ENCODE data around the gene CALHM3.

CALHM3 gene

DNA sequence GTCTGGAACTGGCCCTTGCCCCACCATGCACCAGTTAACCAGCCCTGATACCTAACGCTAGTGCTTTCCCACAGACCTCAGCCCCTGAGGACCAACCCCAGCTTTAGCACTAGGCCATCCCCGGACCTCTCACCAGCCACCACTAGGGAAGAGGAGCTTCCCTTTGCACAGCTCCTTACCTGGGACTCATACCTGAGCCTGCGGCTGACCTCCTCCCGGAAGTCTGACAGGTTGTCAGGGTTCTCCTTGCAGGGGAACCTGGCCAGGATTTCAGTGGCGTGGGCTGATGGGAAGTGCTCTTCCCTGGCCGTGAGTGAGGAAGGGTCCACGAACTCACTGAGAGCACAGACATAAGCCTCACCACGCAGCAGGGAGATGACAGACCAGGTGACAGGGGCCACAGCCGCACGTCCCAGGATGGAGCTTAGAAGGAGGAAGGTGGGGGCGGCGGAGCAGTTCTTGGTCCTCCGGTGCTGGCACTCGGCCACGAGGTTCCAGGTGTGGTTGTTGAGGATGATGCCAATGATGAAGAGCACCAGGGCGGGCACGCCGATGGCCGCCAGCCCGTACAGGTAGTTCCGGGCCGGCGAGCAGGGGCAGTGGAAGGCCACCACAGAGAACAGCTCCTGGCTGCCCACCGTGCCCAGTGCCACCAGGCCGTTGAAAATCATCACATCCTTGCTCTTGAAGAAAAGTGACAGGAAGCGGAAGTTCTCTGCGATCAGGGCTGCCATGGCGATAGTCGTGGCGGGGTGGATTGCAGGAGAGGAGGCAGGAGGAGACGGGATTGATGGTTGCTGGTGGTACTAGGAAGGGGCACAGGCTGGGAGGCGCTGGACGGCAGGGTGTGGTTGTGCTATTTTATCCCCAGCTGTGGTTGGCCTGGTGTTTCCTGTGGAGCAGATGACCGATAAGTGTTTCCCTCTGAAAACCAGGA lies 29.6 kb downstream of the CALHM3 start:
- no peak for DNase-seq

DNA sequence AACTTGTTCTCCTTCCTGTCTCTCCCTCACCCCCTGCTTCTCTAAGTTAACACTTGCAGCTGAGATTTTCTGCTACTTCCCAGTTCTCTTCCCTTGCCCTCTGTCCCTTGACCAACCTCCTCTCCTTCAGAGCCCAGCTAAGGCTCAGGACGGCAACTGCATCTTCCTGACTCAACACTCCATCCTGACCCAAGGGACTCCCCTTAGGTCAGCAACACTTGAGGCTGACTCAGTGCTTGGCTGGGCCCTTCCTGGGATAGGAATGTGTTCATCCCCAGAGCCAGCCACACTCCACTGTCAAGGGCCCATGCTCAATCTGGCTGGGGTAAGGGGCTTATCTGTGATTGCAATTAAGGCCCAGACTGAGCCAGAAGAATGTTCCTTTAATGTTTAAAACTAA lies 30.3 kb downstream of the CALHM3 start:
- no peak for DNase-seq

DNA sequence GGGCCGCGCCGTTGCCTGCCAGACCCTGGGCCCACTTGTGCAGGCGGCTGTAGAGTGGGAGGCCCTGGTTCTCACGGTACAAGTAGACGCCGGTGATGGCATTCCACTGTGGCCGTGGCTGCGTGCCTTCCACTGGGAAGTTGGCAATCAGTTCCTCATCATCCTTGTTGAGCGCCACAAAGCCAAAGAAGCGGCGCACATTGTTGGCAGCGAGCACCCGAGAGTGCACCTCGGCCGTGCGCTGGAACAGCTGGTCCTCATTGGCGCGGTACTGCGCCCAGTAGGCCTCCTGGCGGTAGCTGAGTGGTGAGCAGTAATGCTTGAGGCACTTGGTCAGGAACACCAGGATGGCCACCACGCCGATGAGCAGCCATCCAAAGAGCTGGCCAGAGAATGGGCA lies 31.9 kb downstream of the CALHM3 start:
- no peak for DNase-seq

DNA sequence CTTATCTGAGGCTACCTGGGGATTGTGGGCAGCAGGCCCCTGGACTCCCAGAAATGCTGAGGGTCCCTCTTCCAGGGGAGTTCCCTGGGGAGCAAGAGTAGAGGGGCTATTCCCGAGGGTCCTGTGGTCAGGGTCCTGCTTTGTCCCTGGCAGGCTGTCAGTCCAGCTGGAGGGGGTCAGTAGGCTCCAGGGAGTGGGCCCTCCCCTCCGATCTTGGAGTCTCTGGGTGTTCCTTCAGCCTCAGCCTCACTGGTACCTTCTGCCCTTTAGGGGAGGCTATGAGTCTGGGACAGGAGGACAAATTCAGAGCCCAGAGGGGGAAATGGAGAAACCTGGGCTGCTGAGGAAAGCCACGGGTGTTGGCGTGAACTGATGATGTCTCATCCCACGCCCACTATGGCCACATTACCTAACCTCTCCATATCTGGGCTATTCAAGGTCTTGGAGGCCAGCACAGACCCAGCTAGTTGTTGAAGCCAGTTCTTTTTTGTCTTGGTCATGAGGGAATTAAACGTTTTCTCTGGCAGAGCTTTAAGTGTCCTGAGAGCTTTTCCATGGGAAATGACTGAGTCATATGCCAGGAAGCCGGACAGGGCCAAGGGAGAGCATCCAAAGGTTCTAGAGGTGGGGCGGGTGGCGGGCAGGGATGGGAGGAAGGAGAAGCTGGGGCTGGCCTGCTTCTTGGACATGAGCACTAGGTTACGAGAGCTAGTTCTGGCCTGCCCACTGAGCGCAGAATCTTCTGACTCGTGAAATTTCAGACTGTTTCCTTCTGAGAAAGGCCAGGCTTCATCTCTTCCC lies 33.1 kb downstream of the CALHM3 start:
- no peak for DNase-seq

DNA sequence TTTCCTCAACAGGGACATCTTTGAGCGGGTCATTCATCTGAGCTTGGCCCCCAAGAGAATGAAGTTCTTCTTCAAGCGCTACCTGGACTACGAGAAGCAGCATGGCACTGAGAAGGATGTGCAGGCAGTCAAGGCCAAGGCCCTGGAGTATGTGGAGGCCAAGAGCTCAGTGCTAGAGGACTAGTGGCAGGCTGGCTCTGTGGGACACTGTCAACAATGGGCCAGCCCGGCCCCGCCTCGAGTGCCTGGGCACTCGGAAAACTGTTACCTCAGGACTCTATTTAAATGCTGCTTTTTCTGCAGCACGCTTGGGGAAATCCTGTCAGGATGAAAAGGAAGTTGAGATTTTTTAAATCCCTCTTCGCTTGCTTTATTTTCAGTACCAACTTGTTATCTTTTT lies 33.7 kb downstream of the CALHM3 start:
- DNase-seq = no peak

DNA sequence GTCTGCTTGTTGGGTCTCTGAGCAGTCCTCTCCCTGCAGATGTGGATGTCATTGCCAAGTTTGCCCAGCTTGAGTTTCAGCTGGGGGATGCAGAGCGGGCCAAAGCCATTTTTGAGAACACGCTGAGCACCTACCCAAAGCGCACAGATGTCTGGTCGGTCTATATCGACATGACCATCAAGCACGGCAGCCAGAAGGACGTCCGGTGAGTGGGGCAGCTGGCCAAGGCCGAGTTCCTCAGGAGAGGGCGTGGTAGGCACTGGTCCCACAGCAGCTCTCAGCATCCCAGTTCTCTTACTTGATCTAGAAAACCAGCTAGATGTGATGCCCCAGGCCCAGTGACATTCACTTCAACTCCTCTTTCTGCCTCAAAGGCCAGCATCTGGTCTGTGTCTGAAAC lies 34.6 kb downstream of the CALHM3 start:
- DNase-seq = no peak

DNA sequence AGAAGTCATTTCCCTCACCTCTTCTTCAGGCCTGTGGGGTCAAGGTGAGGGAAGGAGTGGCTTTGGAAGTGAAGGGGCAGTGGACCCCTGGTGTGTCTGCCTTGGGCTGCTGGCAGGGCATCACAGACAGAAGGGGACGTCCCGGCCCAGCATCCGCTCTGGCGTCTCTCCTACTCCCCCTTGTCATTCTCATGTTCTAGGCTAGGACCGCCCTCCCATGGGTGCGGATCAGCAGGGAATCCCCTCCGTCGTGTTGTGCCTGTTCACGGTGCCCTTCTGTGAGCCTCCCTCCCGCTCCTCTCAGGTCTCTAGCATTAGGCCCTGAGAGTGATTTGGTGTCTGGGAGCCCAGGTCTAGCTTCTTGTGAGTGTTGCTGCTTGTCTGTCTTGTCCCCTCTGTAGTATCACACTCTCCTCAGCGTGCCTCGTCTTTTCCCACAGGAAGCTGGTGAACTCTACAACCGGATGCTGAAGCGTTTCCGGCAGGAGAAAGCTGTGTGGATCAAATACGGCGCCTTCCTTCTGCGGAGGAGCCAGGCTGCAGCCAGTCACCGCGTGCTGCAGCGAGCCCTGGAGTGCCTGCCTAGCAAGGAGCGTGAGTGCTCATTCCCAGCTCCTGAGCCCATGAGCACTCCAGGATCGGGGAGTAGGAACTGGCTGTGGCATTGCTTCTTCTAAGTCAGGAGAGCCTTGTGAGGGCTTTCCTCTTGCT lies 35.4 kb downstream of the CALHM3 start:
- DNase-seq = no peak

DNA sequence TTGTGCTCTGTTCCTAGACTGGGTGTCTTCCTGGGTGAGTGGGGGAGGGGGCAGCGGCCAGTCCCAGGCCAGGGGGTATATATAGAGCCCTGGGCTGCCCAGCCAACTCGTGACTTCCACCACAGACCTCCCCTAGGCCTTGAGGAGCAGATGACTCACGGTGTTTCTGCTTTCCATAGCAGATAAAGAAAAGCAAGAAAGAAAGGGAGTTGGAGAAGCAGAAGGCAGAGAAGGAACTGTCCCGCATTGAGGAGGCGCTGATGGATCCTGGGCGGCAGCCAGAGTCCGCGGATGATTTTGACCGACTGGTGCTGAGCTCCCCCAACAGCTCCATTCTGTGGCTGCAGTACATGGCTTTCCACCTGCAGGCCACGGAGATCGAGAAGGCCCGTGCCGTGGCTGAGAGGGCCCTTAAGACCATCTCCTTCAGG lies 37.0 kb downstream of the CALHM3 start:
- no peak for DNase-seq

DNA sequence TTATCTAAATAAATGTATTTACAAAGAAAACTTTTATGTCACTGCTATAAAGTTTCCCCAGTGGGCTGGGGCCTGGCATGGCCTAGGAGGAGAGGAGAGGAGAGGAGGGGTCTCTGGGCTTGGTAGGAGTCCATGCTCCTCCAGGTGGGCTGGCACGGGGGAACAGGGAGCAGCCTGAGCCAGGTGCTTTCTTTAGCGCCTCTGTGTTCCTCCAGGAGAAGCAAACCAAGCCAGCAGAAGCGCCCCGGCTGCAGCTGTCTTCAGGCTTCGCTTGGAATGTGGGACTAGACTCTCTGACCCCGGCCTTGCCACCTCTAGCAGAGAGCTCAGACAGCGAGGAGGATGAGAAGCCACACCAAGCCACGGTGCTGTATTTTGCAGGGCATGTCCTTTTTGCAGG lies 37.4 kb downstream of the CALHM3 start:
- DNase-seq = no peak

DNA sequence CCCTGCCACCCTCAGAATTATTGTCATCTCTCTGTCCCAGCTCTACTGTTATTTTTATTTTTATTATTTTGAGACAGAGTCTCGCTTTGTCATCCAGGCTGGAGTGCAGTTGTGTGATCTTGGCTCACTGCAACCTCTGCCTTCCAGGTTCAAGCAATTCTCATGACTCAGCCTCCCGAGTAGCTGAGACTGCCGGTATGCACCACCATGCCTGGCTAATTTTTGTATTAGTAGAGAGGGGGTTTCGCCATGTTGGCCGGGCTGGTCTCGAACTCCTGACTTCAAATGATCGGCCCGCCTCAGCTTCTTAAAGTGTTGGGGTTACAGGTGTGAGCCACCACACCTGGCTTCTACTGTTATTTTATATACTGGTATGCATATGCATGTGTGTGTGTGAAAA lies 37.8 kb downstream of the CALHM3 start:
- no peak for DNase-seq

DNA sequence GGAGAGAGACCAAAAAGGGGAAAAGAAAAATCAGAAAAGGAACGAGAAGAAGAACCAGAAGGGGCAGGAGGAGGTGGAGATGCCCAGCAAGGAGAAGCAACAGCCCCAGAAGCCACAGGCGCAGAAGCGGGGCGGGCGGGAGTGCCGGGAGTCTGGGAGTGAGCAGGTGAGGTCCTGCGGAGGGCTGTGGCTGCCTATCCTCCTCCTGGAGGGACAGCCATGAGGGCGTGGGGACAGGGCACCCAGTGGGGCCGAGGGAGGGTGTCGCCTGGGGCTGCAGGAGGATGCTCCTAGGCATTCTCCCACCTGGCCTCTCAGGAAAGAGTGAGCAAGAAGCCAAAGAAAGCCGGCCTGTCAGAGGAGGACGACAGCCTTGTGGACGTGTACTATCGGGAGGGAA lies 38.6 kb downstream of the CALHM3 start:
- no peak for DNase-seq

DNA sequence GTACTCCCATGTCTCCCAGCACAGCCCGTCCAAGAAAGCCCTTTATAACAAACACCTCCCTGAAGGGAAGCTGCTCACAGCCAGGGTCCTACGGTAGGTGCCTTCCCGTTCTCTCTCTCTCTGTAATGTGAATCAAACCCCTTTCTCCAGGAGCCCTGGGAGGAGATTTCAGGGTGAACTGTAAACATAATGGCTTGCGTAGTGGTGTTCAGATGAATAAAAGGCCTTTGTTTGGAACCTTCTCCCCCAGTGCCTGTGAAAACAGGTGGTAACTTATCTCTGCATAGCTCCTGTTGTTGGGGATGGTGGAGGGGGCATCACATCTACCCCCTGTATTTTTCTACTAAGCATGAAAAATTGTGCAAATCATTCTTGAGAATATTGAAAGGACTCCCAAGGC lies 39.3 kb downstream of the CALHM3 start:
- DNase-seq = no peak

DNA sequence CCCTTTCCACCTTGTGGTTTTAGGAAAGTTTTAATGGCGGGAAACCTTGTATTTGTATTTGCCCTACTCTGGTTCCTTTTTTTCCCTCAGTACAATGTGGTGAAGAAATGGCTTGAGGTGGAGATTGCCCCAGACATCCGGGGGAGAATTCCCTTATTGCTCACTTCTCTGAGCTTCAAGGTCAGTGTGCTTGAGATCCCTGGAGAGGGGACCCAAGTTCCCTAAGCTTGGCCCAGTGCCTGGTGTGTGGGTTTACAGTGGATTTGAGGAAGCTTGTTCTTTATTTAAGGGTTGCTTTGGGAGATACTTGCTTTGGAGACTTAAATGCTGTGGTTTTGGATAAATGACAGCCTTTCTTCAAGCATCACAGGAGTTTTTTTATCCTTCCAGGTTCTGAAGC lies 45.2 kb downstream of the CALHM3 start:
- no peak for DNase-seq

DNA sequence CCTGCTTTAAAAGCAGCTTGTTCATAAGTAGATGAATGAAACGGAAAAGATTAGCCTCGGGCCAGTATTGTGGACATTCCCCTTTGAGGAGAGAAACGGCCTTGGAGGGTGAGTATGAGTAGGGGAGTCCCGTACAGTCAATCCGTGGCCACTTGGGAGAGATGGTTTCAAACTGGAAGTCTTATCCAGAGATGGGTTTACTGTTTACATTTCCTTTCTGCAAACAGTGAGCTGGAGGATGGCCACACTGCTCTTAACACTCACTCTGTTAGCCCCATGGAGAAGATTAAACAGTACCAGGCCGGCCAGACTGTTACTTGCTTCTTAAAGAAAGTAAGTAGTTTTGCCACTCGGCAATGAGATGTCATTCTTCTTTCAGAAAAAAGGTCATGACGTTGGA lies 47.1 kb downstream of the CALHM3 start:
- DNase-seq = no peak

DNA sequence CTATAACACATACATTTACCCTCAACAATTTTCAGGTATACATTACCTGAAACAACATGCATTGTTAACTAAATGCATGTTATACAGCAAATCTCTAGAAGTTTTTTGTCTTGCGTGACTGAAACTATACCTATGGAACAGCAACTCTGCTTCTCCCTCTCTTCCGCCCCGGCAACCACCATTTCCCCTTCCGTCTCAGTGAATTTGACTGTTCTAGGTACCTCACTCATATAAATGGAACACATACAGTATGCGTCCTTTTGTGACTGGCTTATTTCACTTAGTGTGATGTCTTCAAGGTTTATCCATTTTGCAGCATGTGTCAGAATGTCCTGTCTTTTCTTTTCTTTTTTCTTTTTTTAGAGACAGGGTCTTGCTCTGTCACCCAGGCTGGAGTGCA lies 49.4 kb downstream of the CALHM3 start:
- DNase-seq = no peak

DNA sequence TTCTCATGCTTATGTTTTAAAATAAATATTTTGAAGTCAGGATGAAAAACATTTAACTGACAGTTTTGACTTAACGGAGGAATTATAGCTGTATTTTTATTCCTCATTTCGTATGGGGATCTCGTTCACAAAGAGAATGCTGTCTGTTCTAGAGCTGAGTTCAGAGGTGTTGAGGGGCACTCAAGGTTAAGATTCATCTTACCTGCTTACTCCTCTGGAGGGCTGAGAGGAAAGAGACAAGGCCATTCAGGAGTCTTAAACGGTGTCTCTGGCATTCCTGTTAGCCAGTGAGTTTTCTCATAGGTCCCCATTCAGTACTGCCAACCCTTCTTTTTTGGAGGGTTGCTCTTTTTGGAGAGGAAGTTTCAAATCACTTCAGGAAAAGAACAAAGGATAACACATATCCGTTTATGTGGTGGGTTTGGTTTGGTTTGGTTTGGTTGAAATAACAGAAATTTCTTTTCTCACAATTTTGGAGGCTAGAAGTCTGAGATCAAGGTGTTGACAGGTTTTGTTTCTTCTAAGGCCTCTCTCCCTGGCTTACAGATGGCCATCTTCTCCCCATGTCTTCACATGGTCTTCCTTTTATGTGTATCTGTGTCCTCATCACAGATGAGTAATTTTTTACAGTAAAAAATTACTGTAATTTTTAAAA lies 49.9 kb downstream of the CALHM3 start:
- no peak for DNase-seq

DNA sequence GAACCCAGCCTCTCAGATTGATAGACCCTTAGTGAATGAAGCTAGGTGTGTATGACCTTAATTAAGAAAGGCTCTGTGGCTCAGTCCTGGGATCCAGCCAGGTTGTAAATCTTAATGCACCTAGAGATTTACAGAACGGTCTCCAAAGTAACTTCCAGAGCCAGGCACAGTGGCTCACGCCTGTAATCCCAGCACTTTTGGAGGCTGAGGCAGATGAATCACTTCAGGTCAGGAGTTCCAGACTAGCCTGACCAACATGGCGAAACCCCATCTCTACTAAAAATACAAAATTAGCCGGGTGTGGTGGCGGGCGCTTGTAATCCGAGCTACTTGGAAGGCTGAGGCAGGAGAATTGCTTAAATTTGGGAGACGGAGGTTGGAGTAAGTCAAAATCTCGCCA lies 51.2 kb downstream of the CALHM3 start:
- DNase-seq = no peak

DNA sequence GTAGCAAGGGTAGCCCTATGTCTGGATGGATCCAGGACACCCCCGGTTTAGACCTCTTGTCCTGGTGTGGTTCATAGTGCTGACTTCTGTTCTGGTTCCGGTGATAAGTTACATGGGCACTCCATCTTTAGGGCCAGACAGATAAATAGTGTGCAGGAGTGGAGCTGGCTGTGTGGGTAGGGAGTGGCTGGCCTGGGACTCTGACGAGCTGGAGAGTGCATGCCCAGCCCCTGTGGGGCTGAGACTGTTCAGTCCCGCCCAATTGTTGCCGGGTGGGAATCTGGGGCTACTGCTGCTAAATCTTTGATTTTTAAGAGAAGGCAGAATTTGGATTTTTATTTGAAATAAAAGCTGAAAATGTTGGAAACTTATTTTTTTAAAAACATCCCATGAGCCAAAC lies 55.3 kb downstream of the CALHM3 start:
- DNase-seq = no peak
